ENCODE data around the gene IREB2. TPM values are rescaled to one million over a fixed set of nuclear protein-coding genes. Genes with fewer than 3 reads are reported as not detected.
A peak's percentile ranks its signal among the peaks of the same experiment; 100 is the strongest.
"Not testable (repeated sequence)": the region's sequence is repeated elsewhere in the genome, so short reads cannot be mapped to it uniquely, and the experiment has no call there.

Gene IREB2
- total RNA-seq, 1 experiment from 2014 or later, result 37.6 TPM

- DNase-seq, result no peak
- Histone ChIP-seq H3K4me3 (ENCODE audit: insufficient read depth, low read depth, low read length) (peak overlapping the region; percentile 86), H3K27me3 (ENCODE audit: control insufficient read depth, insufficient read depth, low read length) (peaks cover 21% of the 10 kb centered on the region), H3K36me3 (replicated peaks; ENCODE audit: control insufficient read depth, insufficient read depth, low read length) (no peaks in the 10 kb centered on the region)
Observed at GRCh38 chr15:78508272-78508671, 70.3 kb downstream of the IREB2 start.

GRCh38 chr15:78509726-78510312 is 71.8 kb downstream of the IREB2 start:
- no peak for DNase-seq
- Histone ChIP-seq H3K36me3 (replicated peaks; ENCODE audit: control insufficient read depth, insufficient read depth, low read length) (no peaks in the 10 kb centered on the region), H3K27me3 (ENCODE audit: control insufficient read depth, insufficient read depth, low read length) (peaks cover 21% of the 10 kb centered on the region), H3K4me3 (ENCODE audit: insufficient read depth, low read depth, low read length) (no peak overlapping the region)

- not testable (repeated sequence) for H3K36me3 ChIP-seq (replicated peaks; ENCODE audit: control insufficient read depth, insufficient read depth, low read length); H3K27me3 ChIP-seq (ENCODE audit: control insufficient read depth, insufficient read depth, low read length); H3K4me3 ChIP-seq (ENCODE audit: insufficient read depth, low read depth, low read length); DNase-seq
Observed at GRCh38 chr15:78520035-78520434, 82.0 kb downstream of the IREB2 start.

- Histone ChIP-seq H3K27me3 (ENCODE audit: control insufficient read depth, insufficient read depth, low read length) (no peaks in the 10 kb centered on the region), H3K36me3 (replicated peaks; ENCODE audit: control insufficient read depth, insufficient read depth, low read length) (no peaks in the 10 kb centered on the region), H3K4me3 (ENCODE audit: insufficient read depth, low read depth, low read length) (no peak overlapping the region)
- no peak for DNase-seq
Observed at GRCh38 chr15:78524230-78524629, 86.2 kb downstream of the IREB2 start.

GRCh38 chr15:78527325-78527724 is 89.3 kb downstream of the IREB2 start:
- no peaks in the 10 kb centered on the region for H3K27me3 ChIP-seq (ENCODE audit: control insufficient read depth, insufficient read depth, low read length)
- H3K4me3 ChIP-seq (ENCODE audit: insufficient read depth, low read depth, low read length), result no peak overlapping the region
- no peak for DNase-seq
- no peaks in the 10 kb centered on the region for H3K36me3 ChIP-seq (replicated peaks; ENCODE audit: control insufficient read depth, insufficient read depth, low read length)

GRCh38 chr15:78533331-78533730 is 95.3 kb downstream of the IREB2 start:
- no peak for DNase-seq
- H3K4me3 ChIP-seq (ENCODE audit: insufficient read depth, low read depth, low read length), result no peak overlapping the region
- no peaks in the 10 kb centered on the region for H3K36me3 ChIP-seq (replicated peaks; ENCODE audit: control insufficient read depth, insufficient read depth, low read length)
- H3K27me3 ChIP-seq (ENCODE audit: control insufficient read depth, insufficient read depth, low read length), result no peaks in the 10 kb centered on the region

- H3K27me3 ChIP-seq (ENCODE audit: control insufficient read depth, insufficient read depth, low read length), result no peaks in the 10 kb centered on the region
- DNase-seq, result no peak
Observed at GRCh38 chr15:78536134-78536533, 98.1 kb downstream of the IREB2 start.

GRCh38 chr15:78537266-78537905 is 99.4 kb downstream of the IREB2 start:
- Histone ChIP-seq H3K4me3 (ENCODE audit: insufficient read depth, low read depth, low read length) (no peak overlapping the region), H3K27me3 (ENCODE audit: control insufficient read depth, insufficient read depth, low read length) (no peaks in the 10 kb centered on the region)
- DNase-seq, result no peak

More at GRCh38 chr15:78536134-78536533, 98.1 kb downstream of the IREB2 start:
- H3K4me3 ChIP-seq (ENCODE audit: insufficient read depth, low read depth, low read length), result no peak overlapping the region
- H3K36me3 ChIP-seq (replicated peaks; ENCODE audit: control insufficient read depth, insufficient read depth, low read length), result no peaks in the 10 kb centered on the region

GRCh38 chr15:78538358-78538757 is 100.3 kb downstream of the IREB2 start:
- no peaks in the 10 kb centered on the region for H3K27me3 ChIP-seq (ENCODE audit: control insufficient read depth, insufficient read depth, low read length)
- no peak for DNase-seq

More at GRCh38 chr15:78537266-78537905, 99.4 kb downstream of the IREB2 start:
- H3K36me3 ChIP-seq (replicated peaks; ENCODE audit: control insufficient read depth, insufficient read depth, low read length), result peaks cover 4% of the 10 kb centered on the region

GRCh38 chr15:78539464-78540140 is 101.6 kb downstream of the IREB2 start:
- Histone ChIP-seq H3K4me3 (ENCODE audit: insufficient read depth, low read depth, low read length) (peak overlapping the region; percentile 87), H3K36me3 (replicated peaks; ENCODE audit: control insufficient read depth, insufficient read depth, low read length) (peaks cover 15% of the 10 kb centered on the region)
- not testable (repeated sequence) for DNase-seq; H3K27me3 ChIP-seq (ENCODE audit: control insufficient read depth, insufficient read depth, low read length)

More at GRCh38 chr15:78538358-78538757, 100.3 kb downstream of the IREB2 start:
- H3K4me3 ChIP-seq (ENCODE audit: insufficient read depth, low read depth, low read length), result no peak overlapping the region
- peaks cover 14% of the 10 kb centered on the region for H3K36me3 ChIP-seq (replicated peaks; ENCODE audit: control insufficient read depth, insufficient read depth, low read length)

- H3K27me3 ChIP-seq (ENCODE audit: control insufficient read depth, insufficient read depth, low read length), result no peaks in the 10 kb centered on the region
- DNase-seq, result peak; percentile 97
- H3K4me3 ChIP-seq (ENCODE audit: insufficient read depth, low read depth, low read length), result peak within 1 kb of the TSS; percentile 87
- peaks cover 19% of the 10 kb centered on the region for H3K36me3 ChIP-seq (replicated peaks; ENCODE audit: control insufficient read depth, insufficient read depth, low read length)
Observed at GRCh38 chr15:78540141-78540870, 102.3 kb downstream of the IREB2 start, which contains the start of gene PSMA4. Gene PSMA4, plus strand, starts transcription at chr15:78540444. Its CDS starts 1,484 bp downstream, at chr15:78541928.

GRCh38 chr15:78540871-78541743 is 103.1 kb downstream of the IREB2 start:
- no peaks in the 10 kb centered on the region for H3K27me3 ChIP-seq (ENCODE audit: control insufficient read depth, insufficient read depth, low read length)
- DNase-seq, result peak; percentile 26
- H3K4me3 ChIP-seq (ENCODE audit: insufficient read depth, low read depth, low read length), result peak overlapping the region; percentile 87
- H3K36me3 ChIP-seq (replicated peaks; ENCODE audit: control insufficient read depth, insufficient read depth, low read length), result peaks cover 24% of the 10 kb centered on the region

GRCh38 chr15:78541744-78542034 is 103.7 kb downstream of the IREB2 start:
- no peak for DNase-seq
- no peaks in the 10 kb centered on the region for H3K27me3 ChIP-seq (ENCODE audit: control insufficient read depth, insufficient read depth, low read length)
- peaks cover 24% of the 10 kb centered on the region for H3K36me3 ChIP-seq (replicated peaks; ENCODE audit: control insufficient read depth, insufficient read depth, low read length)
- no peak overlapping the region; the same call in 1 of the 2 replicates for H3K4me3 ChIP-seq (ENCODE audit: insufficient read depth, low read depth, low read length)

GRCh38 chr15:78542647-78543046 is 104.6 kb downstream of the IREB2 start:
- Histone ChIP-seq H3K27me3 (ENCODE audit: control insufficient read depth, insufficient read depth, low read length) (no peaks in the 10 kb centered on the region), H3K4me3 (ENCODE audit: insufficient read depth, low read depth, low read length) (no peak overlapping the region), H3K36me3 (replicated peaks; ENCODE audit: control insufficient read depth, insufficient read depth, low read length) (peaks cover 28% of the 10 kb centered on the region)
- no peak for DNase-seq

All from H7 (cell line).